ENCODE results near the gene EPB42. TPM values are rescaled to one million over a fixed set of nuclear protein-coding genes. Genes with fewer than 3 reads are reported as not detected.

The EPB42 gene
- total RNA-seq, 1 experiment from 2014 or later: not detected

DNA sequence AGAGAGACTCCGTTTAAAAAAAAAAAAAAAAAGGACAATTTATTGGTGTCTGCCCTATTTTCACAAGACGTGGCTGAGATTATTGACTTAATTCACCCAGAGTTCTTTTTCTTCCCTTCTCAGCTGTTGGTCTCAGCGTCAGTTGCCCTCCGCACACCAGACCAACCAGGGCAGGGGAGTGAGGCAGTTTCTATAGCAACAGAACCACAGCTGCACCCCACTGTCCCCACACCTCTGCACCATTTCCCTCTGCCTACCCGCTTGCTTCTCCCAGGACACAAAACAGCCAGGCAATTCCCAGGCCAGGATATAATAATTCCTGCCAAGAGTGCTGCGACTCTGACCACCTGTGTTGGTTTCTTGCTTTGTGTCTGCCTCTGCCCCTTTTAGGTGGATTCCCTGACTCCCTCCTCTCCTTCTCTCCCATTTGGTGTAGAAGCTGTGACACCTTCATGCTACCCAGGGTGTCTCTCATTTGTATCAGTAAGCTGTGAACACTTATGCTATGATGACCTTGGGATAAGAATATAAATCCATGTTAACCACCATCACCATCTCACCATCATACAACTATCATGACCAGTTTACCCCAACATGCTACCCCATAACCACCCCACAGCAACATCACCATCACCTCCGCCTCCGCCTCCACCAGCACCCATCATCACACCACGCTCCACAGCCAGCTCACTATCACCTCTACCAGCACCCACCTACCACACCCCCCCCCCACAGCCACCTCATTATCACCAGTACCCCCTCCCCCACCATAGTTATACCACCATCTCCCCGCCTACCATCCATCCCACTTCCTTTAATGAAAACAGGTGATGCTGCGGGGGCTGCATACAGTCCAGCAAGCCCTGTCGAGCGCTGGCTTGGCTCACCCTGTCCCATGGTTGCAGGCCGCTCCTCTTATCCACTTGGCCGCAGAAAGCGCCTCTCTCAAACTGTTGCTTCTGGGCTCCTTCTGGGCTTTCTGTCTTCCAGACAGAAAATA is 589 bp downstream of the EPB42 start:
- TF ChIP-seq, protein P1, sequence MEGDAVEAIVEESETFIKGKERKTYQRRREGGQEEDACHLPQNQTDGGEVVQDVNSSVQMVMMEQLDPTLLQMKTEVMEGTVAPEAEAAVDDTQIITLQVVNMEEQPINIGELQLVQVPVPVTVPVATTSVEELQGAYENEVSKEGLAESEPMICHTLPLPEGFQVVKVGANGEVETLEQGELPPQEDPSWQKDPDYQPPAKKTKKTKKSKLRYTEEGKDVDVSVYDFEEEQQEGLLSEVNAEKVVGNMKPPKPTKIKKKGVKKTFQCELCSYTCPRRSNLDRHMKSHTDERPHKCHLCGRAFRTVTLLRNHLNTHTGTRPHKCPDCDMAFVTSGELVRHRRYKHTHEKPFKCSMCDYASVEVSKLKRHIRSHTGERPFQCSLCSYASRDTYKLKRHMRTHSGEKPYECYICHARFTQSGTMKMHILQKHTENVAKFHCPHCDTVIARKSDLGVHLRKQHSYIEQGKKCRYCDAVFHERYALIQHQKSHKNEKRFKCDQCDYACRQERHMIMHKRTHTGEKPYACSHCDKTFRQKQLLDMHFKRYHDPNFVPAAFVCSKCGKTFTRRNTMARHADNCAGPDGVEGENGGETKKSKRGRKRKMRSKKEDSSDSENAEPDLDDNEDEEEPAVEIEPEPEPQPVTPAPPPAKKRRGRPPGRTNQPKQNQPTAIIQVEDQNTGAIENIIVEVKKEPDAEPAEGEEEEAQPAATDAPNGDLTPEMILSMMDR (conservative IDR thresholded peaks at IDR 0.05): no peak
- peaks cover 1% of the 10 kb centered on the region; the same call in 1 of the 2 replicates for H3K27me3 Mint-ChIP-seq (ENCODE audit: low read depth)
- Histone ChIP-seq H3K27ac (ENCODE audit: insufficient read length, low read depth, low read length) (no peak overlapping the region), H3K9me3 (ENCODE audit: control insufficient read depth, low read depth, low read length) (no peaks in the 10 kb centered on the region), H3K79me1 (ENCODE audit: insufficient read depth, low read depth, low read length, poor library complexity, severe bottlenecking) (no peaks in the 10 kb centered on the region), H2BK15ac (ENCODE audit: low read depth, low read length) (no peak overlapping the region), H4K5ac (ENCODE audit: insufficient read length, low read depth, low read length) (no peak overlapping the region), H2AFZ (ENCODE audit: low read length) (no peak overlapping the region), H3K4me2 (ENCODE audit: insufficient read depth, insufficient read length, low read length) (no peak overlapping the region), H3K79me2 (ENCODE audit: insufficient read depth, low read length) (no peaks in the 10 kb centered on the region), H2BK5ac (ENCODE audit: insufficient read length, low read length) (no peak overlapping the region), H4K20me1 (ENCODE audit: control insufficient read depth, insufficient read depth, insufficient read length) (no peaks in the 10 kb centered on the region), H3K4ac (ENCODE audit: low read depth, low read length) (no peak overlapping the region), H2AK5ac (ENCODE audit: insufficient read length, low read length) (no peak overlapping the region), H3K56ac (ENCODE audit: insufficient read length, low read depth, low read length) (no peak overlapping the region), H3K23me2 (ENCODE audit: insufficient read length, low read depth, low read length, poor library complexity, severe bottlenecking) (no peaks in the 10 kb centered on the region), H3K14ac (ENCODE audit: insufficient read depth, low read length) (no peak overlapping the region), H3K27me3 (ENCODE audit: insufficient read depth, low read length) (no peaks in the 10 kb centered on the region), H4K8ac (replicated peaks; ENCODE audit: insufficient read length, low read depth, low read length) (no peak overlapping the region), H3T11ph (ENCODE audit: low read length) (no peak overlapping the region), H4K91ac (ENCODE audit: insufficient read length, low read depth, low read length) (no peak overlapping the region), H2BK20ac (ENCODE audit: low read depth, low read length, poor library complexity, severe bottlenecking) (no peak overlapping the region), H3K23ac (ENCODE audit: insufficient read length, low read depth, low read length) (no peak overlapping the region), H3K9ac (ENCODE audit: extremely low read depth, insufficient read length, low read length) (no peak overlapping the region), H2BK12ac (ENCODE audit: insufficient read length, low read depth, low read length) (no peak overlapping the region), H3K4me1 (ENCODE audit: insufficient read depth, low read length) (no peaks in the 10 kb centered on the region), H3K18ac (ENCODE audit: insufficient read length, low read depth, low read length) (no peak overlapping the region), H2BK120ac (ENCODE audit: low read depth, low read length, poor library complexity, severe bottlenecking) (no peak overlapping the region)
- peak; percentile 15 for DNase-seq
- H3K4me1 Mint-ChIP-seq: peaks cover 5 to 9% of the 10 kb centered on the region in 2 experiments
- H3K4me3 Mint-ChIP-seq: no peak overlapping the region
- H3K36me3 Mint-ChIP-seq (ENCODE audit: insufficient read depth in 1 of 3, low read depth in 3 of 3): no peaks in the 10 kb centered on the region
- H3K9me3 Mint-ChIP-seq: no peaks in the 10 kb centered on the region
- no CpG with 5 or more reads among the region's 16 CpGs for WGBS (ENCODE audit: extremely low coverage, insufficient read length, low lambda C conversion rate)
- no peak overlapping the region for H3K27ac Mint-ChIP-seq
